ENCODE results near the gene RIBC1. TPM values are rescaled to one million over a fixed set of nuclear protein-coding genes. Genes with fewer than 3 reads are reported as not detected.

RIBC1 gene
- total and polyA plus RNA-seq, 9 of the 15 experiments (the other 6 are each of a cell fraction or from before 2014, with no cell fraction given) = 0.07 to 0.51 (median 0.44) TPM

GRCh38 chrX:53422086-53422860 lies 400 bp upstream of the RIBC1 start, which contains the start of gene SMC1A (continued):
- TF ChIP-seq BACH1 (tag; IDR thresholded peaks at IDR 0.05) = no peak
- no peak for TF ChIP-seq NCOA6 (IDR thresholded peaks at IDR 0.05)
- no peak; the same call in 1 of the 2 replicates for TF ChIP-seq BRD4 (IDR thresholded peaks at IDR 0.05)
- no peak for TF ChIP-seq PHF21A (IDR thresholded peaks at IDR 0.05; ENCODE audit: borderline replicate concordance, low read depth)
- TF ChIP-seq BMI1 (IDR thresholded peaks at IDR 0.05; ENCODE audit: low read length) = no peak
- 0 out of 2 replicates have a peak, but pooled peaks have one; percentile 29 for TF ChIP-seq NFRKB (IDR thresholded peaks at IDR 0.05; ENCODE audit: low read depth)
- TF ChIP-seq CXXC5 (CRISPR knock-in tag; IDR thresholded peaks at IDR 0.05) = peak; percentile 76
- TF ChIP-seq, protein P1, sequence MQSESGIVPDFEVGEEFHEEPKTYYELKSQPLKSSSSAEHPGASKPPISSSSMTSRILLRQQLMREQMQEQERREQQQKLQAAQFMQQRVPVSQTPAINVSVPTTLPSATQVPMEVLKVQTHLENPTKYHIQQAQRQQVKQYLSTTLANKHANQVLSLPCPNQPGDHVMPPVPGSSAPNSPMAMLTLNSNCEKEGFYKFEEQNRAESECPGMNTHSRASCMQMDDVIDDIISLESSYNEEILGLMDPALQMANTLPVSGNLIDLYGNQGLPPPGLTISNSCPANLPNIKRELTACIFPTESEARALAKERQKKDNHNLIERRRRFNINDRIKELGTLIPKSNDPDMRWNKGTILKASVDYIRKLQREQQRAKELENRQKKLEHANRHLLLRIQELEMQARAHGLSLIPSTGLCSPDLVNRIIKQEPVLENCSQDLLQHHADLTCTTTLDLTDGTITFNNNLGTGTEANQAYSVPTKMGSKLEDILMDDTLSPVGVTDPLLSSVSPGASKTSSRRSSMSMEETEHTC (IDR thresholded peaks at IDR 0.05) = no peak
- TF ChIP-seq KDM5B (IDR thresholded peaks at IDR 0.05; ENCODE audit: insufficient replicate concordance, low read depth, low read length) = peak; percentile 95
- peak; percentile 66 for TF ChIP-seq C11orf30 (IDR thresholded peaks at IDR 0.05; ENCODE audit: low read depth)
- peak; percentile 55; the same call in 1 of the 2 replicates for TF ChIP-seq ETV5 (CRISPR knock-in tag; IDR thresholded peaks at IDR 0.05; ENCODE audit: low read depth)
- no peak for TF ChIP-seq FOXA3 (CRISPR knock-in tag; conservative IDR thresholded peaks at IDR 0.05 in 1 of 2, IDR thresholded peaks at IDR 0.05 in 1 of 2)
- TF ChIP-seq FOXJ2 (tag; IDR thresholded peaks at IDR 0.05) = peak; percentile 94; the same call in 1 of the 2 replicates
- no peak for TF ChIP-seq MAFG (tag; conservative IDR thresholded peaks at IDR 0.05)
- TF ChIP-seq TRIM24 (IDR thresholded peaks at IDR 0.05) = peak in 1 of 2 experiments; percentile 37; a peak in 2 of 4 replicates
- TF ChIP-seq ZNF785 (CRISPR knock-in tag; IDR thresholded peaks at IDR 0.05) = no peak
- peak; percentile 96 for TF ChIP-seq POLR2G (IDR thresholded peaks at IDR 0.05; ENCODE audit: low read depth, low read length)
- no peak for TF ChIP-seq CTCF (IDR thresholded peaks at IDR 0.05 in 2 of 3, conservative IDR thresholded peaks at IDR 0.05 in 1 of 3; ENCODE audit: insufficient read depth in 2 of 3, low read depth in 1 of 3, low read length in 3 of 3)
- no peak for TF ChIP-seq SRSF9 (IDR thresholded peaks at IDR 0.05; ENCODE audit: borderline replicate concordance, low read depth, low read length)
